ENCODE results near the gene ERG. TPM values are rescaled to one million over a fixed set of nuclear protein-coding genes. Genes with fewer than 3 reads are reported as not detected.

The ERG gene
- polyA plus RNA-seq, 2 of the 4 experiments (the other 2 are of a cell fraction): not detected

DNA sequence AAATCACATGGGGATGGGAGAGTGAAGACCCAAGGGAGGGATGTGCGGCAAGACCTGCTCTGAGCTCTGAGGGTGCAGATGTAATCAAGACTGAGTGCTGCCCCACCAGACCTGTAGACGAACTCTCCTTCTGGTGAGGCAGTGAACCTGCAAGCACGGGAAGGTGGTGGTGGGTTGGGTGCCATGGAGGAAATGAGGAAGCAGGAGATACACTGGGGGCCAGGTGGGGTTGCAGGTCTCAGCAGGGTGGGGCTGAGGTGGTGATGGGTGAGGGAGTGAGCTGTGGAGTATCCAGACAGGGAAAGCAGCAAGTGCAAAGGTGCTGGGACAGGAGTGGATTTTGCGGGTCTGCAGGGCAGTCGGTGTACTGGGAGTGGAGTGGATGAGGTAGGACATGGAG lies 139.2 kb downstream of the ERG start:
- DNase-seq (ENCODE audit: low read depth in 1 of 2, low spot score in 1 of 2) (no peak), ATAC-seq (no peak), FAIRE-seq (no peak)
- WGBS (ENCODE audit: missing lambda C conversion rate): 61% methylated on average over 5 of the region's 5 CpGs
- TF ChIP-seq FOSL2 (IDR thresholded peaks at IDR 0.05) (no peak), FOSL2 (CRISPR knock-in tag; IDR thresholded peaks at IDR 0.05) (no peak), JUN (IDR thresholded peaks at IDR 0.05) (no peak), CHD2 (IDR thresholded peaks at IDR 0.05; ENCODE audit: low read length, partially characterized antibody) (no peak), REST (IDR thresholded peaks at IDR 0.05) (no peak), HOXB5 (CRISPR knock-in tag; IDR thresholded peaks at IDR 0.05) (no peak), RAD21 (conservative IDR thresholded peaks at IDR 0.05 in 1 of 2, IDR thresholded peaks at IDR 0.05 in 1 of 2) (no peak), FOSB (CRISPR knock-in tag; IDR thresholded peaks at IDR 0.05) (no peak), PHF8 (IDR thresholded peaks at IDR 0.05; ENCODE audit: borderline replicate concordance, low read depth) (no peak), ZC3H11A (IDR thresholded peaks at IDR 0.05) (no peak), E2F6 (IDR thresholded peaks at IDR 0.05; ENCODE audit: borderline replicate concordance, low read depth) (no peak), HES2 (IDR thresholded peaks at IDR 0.05) (no peak)
- TF ChIP-seq, protein P1, sequence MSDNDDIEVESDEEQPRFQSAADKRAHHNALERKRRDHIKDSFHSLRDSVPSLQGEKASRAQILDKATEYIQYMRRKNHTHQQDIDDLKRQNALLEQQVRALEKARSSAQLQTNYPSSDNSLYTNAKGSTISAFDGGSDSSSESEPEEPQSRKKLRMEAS (IDR thresholded peaks at IDR 0.05): no peak
- Histone ChIP-seq H3K4me2 (no peak overlapping the region), H3K9me3 (no peaks in the 10 kb centered on the region), H3K4me3 (no peak overlapping the region), H3K4me1 (peaks cover 10% of the 10 kb centered on the region), H3K27ac (no peak overlapping the region)
- ChIA-PET CTCF (interaction anchor here (0.9 kb wide), 1 partner anchor 684 kb away, joined by 3 read pairs; no protein-coding TSS in a partner anchor), POLR2A (no interaction called here)

DNA sequence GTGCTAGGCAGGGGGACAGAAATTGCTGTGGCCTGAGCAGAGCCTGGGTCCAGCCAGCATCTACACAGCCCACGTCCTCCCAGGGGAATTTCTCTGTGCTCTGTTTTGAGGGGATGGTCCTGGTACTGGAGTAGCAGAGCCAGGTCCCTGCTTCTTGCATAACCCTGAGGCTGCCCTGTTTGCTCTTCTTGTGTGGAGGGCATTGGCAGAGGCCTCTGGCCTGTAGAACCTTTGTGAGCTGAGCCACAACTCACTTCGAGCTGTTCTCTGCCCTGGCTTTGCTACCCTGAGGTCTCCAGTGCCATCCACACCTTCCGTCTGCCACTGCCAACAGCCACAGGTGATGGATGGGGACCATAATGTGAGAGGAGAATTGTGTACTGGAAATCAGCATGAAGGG lies 139.6 kb downstream of the ERG start:
- Histone ChIP-seq H3K4me3 (no peak overlapping the region), H3K27ac (no peak overlapping the region), H3K4me1 (peaks cover 10% of the 10 kb centered on the region), H3K4me2 (no peak overlapping the region), H3K9me3 (no peaks in the 10 kb centered on the region)
- no peak for TF ChIP-seq RARB (CRISPR knock-in tag; IDR thresholded peaks at IDR 0.05)
- no peak for TF ChIP-seq BHLHE40 (IDR thresholded peaks at IDR 0.05; ENCODE audit: low read depth, low read length)
- no peak for TF ChIP-seq NPAS2 (CRISPR knock-in tag; IDR thresholded peaks at IDR 0.05; ENCODE audit: borderline replicate concordance)
- TF ChIP-seq HOXB13 (CRISPR knock-in tag; IDR thresholded peaks at IDR 0.05; ENCODE audit: low read depth): no peak
- no peak for TF ChIP-seq ZFP36 (IDR thresholded peaks at IDR 0.05; ENCODE audit: borderline replicate concordance, partially characterized antibody)
- TF ChIP-seq HDAC2 (IDR thresholded peaks at IDR 0.05): no peak
- no peak for TF ChIP-seq RAD21 (conservative IDR thresholded peaks at IDR 0.05 in 1 of 2, IDR thresholded peaks at IDR 0.05 in 1 of 2)
- TF ChIP-seq KDM1A (IDR thresholded peaks at IDR 0.05; ENCODE audit: low read depth): no peak
- TF ChIP-seq, protein P2, sequence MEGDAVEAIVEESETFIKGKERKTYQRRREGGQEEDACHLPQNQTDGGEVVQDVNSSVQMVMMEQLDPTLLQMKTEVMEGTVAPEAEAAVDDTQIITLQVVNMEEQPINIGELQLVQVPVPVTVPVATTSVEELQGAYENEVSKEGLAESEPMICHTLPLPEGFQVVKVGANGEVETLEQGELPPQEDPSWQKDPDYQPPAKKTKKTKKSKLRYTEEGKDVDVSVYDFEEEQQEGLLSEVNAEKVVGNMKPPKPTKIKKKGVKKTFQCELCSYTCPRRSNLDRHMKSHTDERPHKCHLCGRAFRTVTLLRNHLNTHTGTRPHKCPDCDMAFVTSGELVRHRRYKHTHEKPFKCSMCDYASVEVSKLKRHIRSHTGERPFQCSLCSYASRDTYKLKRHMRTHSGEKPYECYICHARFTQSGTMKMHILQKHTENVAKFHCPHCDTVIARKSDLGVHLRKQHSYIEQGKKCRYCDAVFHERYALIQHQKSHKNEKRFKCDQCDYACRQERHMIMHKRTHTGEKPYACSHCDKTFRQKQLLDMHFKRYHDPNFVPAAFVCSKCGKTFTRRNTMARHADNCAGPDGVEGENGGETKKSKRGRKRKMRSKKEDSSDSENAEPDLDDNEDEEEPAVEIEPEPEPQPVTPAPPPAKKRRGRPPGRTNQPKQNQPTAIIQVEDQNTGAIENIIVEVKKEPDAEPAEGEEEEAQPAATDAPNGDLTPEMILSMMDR (IDR thresholded peaks at IDR 0.05): no peak
- no peak for TF ChIP-seq KDM5A (IDR thresholded peaks at IDR 0.05)
- TF ChIP-seq TP53 (CRISPR knock-in tag; IDR thresholded peaks at IDR 0.05): no peak
- no peak for TF ChIP-seq ATOH8 (CRISPR knock-in tag; IDR thresholded peaks at IDR 0.05; ENCODE audit: low read depth)
- TF ChIP-seq CHD4 (IDR thresholded peaks at IDR 0.05; ENCODE audit: borderline replicate concordance): no peak
- TF ChIP-seq REST (IDR thresholded peaks at IDR 0.05): no peak
- TF ChIP-seq, protein P3, sequence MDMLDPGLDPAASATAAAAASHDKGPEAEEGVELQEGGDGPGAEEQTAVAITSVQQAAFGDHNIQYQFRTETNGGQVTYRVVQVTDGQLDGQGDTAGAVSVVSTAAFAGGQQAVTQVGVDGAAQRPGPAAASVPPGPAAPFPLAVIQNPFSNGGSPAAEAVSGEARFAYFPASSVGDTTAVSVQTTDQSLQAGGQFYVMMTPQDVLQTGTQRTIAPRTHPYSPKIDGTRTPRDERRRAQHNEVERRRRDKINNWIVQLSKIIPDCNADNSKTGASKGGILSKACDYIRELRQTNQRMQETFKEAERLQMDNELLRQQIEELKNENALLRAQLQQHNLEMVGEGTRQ (IDR thresholded peaks at IDR 0.05): no peak
- ATAC-seq: no peak
- WGBS (ENCODE audit: missing lambda C conversion rate): 39% methylated on average over 3 of the region's 3 CpGs
- FAIRE-seq: no peak
- no peak for DNase-seq (ENCODE audit: low read depth in 1 of 2, low spot score in 1 of 2)
- ChIA-PET POLR2A (no interaction called here), CTCF (interaction anchor here (1.7 to 1.9 kb wide), 2 partner anchors 442 to 794 kb away, joined by 4 to 5 read pairs; partner anchors contain the start of gene KCNJ6)

All from A549 (cell line).